ENCODE data around the gene IFI16.
"Not testable (repeated sequence)": the region's sequence is repeated elsewhere in the genome, so short reads cannot be mapped to it uniquely, and the experiment has no call there.

The IFI16 gene

DNA sequence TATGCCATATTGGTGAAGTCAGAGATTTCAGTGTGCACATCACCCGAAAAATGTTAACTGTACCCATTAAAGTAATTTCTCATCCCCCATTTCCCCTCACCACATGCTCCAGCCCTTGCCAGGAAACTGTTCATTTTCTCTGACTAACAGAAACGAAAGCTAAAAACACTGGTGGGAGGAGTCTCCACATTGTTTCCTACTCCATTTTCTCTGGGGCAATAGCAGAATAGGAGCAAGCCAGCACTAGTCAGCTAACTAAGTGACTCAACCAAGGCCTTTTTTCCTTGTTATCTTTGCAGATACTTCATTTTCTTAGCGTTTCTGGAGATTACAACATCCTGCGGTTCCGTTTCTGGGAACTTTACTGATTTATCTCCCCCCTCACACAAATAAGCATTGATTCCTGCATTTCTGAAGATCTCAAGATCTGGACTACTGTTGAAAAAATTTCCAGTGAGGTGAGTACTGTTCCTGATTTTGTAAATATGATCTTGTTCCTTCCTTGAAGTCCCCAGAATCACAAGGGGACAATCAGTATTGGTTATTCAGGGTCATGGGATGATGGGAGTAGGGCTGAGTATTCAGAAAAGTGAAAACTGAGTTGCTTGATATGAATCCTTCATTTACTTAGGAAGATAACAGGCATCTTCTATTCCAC lies at the start of gene IFI16:
IFI16 (plus strand) TSS at position 204 of the 658 bp plus-strand sequence. CDS start 4,774 bp downstream, outside the sequence.
- DNase-seq (ENCODE audit: low read depth in 2 of 2): peak in 1 of 2 donors; percentile 55

DNA sequence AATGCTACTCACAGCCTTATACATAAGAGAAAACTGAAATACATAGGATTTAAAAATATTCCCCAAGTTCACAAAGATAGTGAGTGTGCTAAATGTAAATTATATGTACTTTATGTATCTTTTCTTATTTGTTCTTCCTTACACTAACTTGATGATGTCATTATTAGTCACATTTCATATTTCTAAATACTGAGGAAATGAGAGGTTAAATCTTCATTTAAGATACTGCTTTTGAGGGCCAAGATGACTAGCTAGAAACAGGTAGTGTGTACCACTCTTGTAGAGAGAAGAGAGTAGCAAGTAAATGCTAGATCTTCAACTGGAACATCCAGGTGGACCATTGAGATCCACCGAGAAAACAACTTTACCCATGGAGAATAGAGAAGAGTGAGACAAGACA lies 48.5 kb upstream of the IFI16 start:
- no peak for DNase-seq (ENCODE audit: low read depth in 2 of 2)

DNA sequence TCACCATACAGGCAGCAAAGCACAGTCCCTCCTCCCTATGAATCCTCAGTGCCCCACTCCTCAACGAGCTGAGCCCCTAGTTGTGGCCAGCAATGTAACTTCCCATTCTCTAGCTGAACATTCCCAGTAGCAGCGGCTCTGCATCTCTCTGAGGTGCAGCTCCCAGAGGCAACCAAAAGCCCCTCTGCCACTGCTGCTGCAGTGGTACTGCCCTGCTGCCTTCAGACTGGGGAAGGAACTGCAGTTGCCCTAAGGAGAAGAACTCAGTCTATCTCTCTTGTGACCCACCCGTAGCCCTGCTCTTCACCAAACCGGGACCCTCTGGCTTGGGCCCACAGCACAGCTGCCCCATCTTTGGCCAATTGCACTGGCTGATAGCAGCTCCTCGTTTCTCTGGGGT lies 46.7 kb upstream of the IFI16 start:
- DNase-seq (ENCODE audit: low read depth in 2 of 2): no peak

DNA sequence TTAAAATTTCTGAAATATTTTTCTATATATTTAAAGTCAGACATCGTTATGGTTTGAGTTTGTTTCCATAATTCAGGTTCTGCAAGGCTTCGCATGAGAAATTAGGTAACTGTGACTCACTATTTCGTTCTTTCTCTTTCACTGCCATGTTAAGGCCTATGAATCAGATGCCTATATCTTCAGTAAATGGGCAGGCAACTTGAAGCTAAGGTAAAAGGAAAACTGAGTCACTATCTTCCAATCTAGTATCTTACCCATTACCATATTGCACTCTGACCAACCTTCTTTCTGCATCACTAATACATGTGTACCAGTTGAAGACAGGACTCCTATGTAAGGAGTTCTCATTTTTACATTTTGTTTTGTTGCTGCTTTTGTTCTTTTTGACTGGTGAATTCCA lies 40.5 kb upstream of the IFI16 start:
- DNase-seq (ENCODE audit: low read depth in 2 of 2): no peak

DNA sequence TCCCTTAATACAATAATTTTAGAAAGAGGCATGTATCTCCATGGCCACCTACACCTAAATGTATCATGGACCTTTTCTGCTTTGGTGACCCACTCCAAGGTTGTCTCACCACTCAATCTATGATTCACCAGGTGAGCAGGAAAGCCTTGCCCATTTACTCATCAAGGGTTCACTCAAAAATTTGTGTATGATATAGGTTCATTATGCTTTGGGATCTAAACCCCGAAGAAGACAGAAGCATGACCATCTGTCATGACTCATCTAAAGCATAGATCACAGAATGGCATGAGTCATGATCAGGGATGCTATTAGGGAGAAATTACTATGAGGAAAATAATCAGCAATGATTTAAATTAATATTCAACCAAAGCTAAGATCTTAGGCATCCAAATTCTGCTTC lies 39.9 kb upstream of the IFI16 start:
- DNase-seq (ENCODE audit: low read depth in 2 of 2): no peak

DNA sequence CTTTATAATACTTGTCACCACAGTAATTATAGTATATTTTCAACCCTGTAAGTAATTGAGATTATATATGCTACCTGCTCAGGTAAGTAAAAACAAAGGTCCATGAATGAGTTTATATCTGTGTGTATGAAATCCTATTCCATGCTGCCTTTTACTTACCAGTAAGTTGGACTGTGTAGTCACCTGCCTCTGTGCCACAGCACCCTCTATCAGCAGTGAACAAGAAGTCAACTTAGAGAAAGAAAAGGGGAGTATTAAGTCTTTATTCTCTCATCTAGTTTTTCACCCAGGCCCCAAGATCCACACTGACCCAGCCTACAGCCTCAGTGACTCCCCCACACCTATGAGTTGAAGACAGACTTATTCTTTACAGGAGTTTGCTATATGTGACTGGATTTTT lies 36.9 kb upstream of the IFI16 start:
- no peak for DNase-seq (ENCODE audit: low read depth in 2 of 2)

DNA sequence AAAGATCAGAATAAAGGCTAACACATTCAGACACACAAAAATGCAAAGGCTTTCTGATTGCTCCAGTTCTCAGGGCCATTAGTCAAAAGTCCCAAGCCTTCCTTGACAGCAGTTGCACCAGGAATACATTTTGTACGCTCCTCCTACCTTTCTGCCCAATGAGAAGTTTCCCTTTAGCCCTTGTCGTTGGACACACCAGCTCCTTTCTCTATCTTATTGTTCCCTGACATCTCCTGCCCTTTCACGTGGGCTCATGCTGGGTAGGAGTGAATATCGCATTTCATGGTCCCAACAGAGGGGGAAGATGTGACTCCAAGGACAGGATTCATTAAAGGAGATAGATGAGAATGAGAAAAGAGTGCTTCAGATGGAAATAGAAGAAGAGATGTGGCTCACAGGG lies 33.5 kb upstream of the IFI16 start:
- DNase-seq (ENCODE audit: low read depth in 2 of 2): no peak

DNA sequence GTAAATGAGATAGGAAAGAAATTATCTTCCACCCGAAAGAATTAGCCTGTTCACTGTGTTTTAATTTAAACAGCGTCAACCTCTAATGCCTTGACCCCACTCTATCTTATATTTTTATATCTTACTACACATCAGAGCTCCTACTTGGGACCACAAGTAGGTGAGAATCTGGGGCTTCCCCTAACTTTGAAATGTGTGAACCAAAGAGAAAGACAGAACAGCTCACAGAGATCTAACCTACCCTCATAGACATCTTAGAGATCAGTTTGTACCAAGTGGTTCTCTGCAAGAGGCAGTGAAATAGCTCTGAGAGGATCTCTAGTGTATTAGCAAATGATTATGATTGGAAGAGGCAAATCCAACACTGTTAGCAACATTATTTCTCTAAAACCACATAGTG lies 31.0 kb upstream of the IFI16 start:
- DNase-seq (ENCODE audit: low read depth in 2 of 2): no peak

DNA sequence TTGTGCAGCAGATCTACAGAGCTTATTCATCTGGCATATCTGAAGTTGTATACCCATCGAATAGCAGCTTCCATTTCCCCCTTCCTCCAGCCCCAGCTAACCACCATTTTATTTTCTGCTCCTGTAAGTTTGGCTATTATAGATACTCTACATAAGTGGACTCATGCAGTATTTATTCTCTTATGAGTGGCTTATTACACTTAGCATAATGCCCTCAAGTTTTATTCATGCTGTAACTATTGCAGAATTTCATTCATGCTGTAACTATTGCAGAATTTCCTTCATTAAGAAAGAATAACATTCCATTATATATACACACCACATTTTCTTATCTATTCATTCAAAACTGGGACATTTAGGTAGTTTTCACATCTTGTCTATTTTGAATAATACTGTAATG lies 30.5 kb upstream of the IFI16 start:
- DNase-seq (ENCODE audit: low read depth in 2 of 2): no peak

DNA sequence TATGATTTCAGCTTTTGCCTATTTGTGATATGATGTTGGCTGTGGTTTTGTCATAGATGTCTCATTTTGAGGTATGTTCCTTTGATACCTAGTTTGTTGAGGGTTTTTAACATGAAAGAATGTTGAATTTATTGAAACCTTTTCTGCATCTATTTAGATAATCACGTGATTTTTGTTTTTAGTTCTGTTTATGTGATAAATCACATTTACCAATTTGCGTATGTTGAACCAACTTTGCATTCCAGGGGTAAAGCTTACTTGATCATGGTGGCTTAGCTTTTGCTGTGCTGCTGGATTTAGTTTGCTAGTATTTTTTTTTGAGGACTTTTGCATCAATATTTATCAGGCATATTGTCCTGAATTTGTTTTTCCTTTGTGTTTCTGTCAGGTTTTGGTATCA lies 26.5 kb upstream of the IFI16 start:
- DNase-seq (ENCODE audit: low read depth in 2 of 2): no peak

DNA sequence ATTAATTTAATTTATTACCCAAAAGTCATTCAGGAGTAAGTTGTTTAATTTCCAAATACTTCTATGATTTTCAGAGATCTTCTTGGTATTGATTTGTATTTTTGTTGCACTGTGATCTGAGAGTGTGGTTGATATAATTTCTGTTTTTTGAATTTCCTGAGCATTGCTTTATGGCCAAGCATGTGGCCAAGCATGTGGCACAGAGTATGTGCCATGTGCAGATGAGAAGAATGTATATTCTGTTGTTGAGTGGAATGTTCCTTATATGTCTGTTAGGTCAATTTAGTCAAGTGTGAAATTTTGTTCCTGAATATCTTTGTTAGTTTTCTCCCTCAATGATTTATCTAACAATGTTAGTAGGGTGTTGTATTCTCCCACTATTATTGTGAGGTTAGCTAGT lies 25.3 kb upstream of the IFI16 start:
- DNase-seq (ENCODE audit: low read depth in 2 of 2): no peak

DNA sequence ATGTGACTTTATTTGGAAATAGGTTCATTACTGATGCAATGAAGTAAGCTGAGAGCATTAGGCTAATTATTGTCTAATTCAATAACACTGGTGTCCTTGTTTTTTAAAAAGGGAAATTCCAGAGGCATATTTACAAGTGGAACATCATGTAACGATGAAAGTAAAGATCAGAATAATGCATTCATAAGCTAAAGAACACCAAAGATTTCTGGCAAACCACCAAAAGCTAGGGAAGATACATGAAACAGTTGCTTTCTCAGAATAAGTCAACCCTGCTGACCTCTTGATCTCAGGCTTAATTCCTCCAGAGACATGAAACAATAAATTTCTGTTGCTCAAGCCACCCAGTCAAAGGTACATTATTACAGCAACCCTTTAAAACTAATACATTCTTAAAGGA lies 20.3 kb upstream of the IFI16 start:
- DNase-seq (ENCODE audit: low read depth in 2 of 2): no peak

DNA sequence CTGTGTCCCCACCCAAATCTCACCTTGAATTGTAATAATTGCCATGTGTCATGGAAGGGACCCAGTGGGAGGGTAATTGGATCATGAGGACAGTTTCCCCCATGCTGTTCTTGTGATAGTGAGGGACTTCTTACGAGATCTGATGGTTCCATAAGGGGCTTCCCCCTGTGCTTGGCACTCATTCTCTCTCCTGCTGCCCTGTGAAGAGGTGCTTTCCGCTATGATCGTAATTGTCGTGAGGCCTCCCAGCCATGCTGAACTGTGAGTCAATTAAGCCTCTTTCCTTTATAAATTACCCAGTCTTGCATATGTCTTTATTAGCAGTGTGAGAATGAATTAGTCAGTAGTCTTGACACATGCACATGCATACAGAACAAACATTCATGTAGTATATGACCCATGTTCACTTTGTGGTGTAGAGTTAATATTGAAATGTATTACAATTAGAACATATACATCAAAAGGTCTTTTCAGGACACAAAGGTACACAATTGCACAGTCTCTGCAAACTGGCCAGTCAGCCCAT lies 16.9 kb upstream of the IFI16 start:
- DNase-seq (ENCODE audit: low read depth in 2 of 2): no peak

DNA sequence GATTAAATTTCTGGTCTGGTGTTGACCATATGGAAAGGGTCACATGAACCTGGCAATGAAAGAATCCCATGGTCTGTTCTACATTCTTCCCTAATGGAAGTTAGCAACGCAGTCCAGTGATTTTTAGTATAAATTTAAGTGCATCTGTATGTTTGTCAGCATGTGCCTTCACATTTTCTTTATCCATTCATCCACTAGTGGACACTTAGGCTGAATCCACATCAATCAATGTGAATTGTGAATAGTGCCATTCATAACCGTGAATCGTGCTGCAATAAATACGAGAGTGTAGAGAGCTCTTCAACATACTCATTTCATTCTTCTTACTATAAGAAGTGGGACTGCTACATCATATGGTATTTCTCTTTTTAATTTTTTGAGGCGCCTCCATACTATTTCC lies 12.7 kb upstream of the IFI16 start:
- no peak for DNase-seq (ENCODE audit: low read depth in 2 of 2)

DNA sequence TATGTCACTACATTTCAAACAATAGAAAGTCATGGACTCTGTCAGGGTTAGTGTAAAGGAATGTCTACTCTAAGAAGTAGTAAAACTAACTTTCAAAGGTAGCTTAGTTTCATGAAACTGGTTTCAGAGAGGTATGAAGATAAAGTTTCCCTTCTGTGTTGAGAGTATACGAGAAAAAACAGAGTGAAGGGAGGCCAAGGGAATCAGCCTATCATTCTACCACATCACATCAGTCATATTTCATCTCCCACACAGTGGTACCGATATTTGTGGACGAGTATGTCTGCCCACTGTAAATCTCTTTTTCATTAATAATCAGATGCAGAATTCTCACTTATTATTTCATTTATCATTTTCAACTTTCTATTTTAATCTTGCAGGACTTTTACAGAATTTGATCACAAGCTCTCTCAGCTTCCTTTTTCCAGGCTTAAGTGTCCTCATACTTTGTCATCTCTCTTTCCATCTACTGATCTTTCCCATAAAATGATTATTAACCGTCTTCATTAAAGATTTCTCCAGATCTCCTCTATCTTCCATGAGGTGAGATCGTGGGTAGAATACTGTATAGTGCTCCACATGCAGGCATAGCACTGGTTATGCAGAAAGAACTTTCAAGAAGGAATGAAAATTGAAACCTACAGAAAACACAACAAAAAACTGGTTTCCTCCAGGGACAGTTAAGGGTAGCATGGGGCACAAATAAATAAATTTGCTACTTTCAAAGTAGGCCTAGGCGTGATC lies 11.5 kb upstream of the IFI16 start:
- no peak for DNase-seq (ENCODE audit: low read depth in 2 of 2)

DNA sequence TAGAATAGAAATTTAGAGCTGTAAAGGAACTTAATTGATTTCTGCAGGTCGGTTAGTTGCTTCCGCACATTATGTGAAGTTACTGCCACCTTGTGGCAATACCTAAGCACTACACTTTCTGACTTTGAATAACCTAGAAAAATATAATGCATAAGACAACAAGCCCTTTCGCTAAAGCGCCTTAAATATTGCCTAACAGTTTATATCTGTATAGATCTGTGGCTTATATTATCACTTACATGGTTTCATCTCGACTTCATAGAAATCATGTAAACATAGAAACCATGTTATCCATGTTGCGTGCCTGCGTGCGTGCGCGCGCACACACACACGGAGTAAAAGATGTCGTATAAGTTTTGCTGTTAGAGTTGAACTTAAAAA lies 10.9 kb upstream of the IFI16 start:
- DNase-seq (ENCODE audit: low read depth in 2 of 2): peak in 1 of 2 donors; percentile 41

DNA sequence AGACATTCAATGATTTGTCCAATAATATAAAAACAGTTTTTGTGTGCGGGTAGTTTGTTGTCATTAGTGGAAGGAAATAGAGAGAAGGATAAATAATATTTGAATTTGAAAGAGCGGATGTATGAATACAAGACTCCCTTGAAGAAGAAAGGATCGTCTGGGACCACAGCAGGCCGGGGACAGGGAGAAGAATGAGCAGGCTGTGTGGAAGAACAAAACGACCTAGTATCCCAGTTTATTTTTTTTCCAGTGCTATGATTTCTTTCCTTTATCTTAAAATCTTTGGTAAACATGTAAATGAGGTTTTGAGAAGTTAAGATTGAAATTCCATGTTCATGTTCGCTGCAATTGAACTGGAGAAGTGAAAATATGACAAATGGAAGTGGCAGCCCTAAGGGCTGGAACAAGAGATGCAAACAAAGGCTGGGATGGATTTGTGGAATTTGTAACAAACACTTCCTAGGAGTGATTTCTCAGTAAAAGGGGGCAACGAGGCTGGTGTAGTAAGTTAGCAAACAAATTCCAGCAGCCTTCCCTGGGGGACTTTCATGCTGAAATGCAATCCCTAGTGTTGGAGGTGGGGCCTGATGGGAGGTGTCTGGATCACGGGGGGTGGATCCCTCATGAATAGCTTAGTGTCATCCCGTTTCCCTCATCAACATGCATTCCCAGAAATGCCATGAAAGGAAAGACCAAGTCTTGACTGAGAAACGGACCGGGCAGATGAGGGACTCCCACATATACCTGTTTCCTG lies 10.2 kb upstream of the IFI16 start:
- DNase-seq (ENCODE audit: low read depth in 2 of 2): no peak

DNA sequence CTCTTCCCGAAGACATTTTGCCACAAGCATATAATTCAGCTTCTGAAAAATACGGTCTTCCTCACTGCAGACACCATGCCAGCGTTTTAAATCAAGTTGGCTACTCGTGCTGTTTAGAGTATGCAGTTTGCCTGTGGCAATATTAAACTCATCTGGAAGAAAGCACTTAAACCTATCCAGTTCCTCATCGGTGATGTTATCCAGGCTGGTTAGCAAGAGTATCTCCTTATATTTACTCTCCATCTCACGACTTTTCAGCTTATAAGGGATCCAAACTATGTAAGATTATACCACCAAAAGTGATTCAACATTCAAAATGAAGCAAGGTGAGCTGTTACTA lies 9.7 kb upstream of the IFI16 start:
- DNase-seq (ENCODE audit: low read depth in 2 of 2): no peak

DNA sequence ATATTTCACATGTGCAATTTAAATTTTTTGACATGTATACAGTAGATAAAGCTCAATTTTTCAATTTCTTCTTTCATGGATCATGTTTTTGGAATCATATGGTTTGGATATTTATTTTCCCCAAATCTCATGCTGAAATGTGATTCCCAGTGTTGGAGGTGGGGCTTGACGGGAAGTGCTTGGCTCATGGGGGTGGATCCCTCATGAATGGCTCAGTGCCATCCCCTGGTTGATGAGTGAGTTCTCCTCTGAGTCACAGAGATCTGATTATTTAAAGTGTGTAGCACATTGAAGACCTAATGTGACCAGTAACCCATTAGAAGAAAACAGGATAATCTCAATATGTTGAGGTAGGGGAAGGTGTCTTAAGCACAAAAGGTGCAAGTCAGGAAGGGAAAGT lies 9.1 kb upstream of the IFI16 start:
- no peak for DNase-seq (ENCODE audit: low read depth in 2 of 2)

DNA sequence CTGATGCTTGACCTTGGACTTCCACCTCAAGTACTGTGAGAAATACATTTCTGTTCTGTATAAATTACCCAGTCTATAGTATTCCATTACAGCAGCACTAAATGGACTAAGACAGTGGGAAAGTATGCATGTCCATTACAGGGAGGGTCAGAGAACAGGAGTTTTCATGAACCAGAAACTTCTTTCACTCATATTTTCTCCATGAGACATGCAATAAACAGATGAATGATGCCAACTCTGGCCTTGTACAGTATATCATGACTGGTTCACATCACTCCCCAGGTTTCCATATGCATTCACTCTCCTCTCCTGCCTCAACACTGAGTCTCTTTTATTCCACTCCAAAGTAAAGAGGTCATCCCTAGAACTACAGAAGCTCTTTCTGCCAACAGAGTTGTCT lies 4.5 kb upstream of the IFI16 start:
- DNase-seq (ENCODE audit: low read depth in 2 of 2): no peak

DNA sequence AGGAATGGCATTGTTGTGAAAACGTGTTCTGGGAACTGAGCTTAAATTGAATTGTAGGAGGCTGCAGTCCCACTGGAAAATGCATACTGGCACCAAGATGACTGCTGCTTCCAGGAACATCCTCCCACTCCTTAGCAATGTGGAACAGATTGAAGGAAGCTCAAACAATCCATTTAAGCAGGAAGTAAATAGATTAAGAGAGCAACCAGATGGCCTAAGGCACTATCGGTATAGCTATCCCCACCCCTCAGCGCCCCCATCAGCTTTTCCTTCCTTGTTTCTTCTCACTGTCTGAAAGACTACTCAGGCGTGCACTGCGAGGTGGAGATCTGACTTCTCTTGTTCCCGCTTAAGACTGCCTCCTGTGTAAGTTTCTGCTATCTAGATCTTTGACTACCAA lies 4.0 kb upstream of the IFI16 start:
- no peak for DNase-seq (ENCODE audit: low read depth in 2 of 2)

DNA sequence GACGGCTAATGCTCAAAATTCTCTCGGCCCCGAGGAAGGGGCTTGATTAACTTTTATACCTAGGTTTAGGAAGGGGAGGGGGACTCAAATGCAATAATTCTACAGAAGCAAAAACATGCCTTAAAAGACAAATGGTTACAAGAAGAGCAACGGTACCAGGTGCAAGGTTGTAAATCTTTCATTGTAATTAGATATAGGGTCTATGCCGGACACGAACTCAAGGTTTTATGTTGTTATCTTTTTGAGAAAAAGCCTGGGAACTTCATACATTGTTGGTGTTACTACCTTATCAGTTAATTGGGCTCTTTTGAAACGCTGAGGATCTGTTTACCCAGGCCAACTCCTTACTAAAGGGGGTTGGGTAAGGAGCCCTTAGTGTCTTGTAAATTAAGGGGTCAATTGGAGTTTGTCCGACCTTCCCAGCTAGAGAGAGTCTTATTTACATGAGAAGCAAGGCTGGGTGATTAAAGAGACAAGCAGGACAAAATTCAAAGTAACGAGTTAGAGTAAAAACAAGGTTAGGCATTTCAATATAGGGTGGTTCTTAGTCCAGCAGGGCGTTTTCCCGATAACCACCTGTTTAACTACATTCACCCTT lies 3.4 kb upstream of the IFI16 start:
- DNase-seq (ENCODE audit: low read depth in 2 of 2): not testable (repeated sequence)

DNA sequence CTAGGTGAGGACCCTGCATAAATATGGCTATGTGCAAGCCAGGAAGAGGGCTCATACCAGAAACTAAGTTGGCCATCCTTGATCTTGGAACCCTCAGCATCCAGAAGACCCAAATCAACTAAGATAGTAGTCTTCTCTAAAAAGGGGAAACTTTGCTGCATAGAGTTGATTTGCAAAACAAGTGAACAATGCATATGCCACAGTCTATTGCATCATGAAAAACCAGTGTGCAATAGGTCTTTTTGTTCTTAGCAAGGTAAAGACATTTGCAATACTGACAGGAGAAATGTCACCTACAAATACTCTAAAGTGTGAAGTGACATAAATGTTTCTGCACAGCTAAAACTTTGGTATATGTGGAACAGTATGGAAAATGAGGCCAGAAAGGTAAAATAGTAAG lies 2.0 kb upstream of the IFI16 start:
- no peak for DNase-seq (ENCODE audit: low read depth in 2 of 2)
